Measurements from ENCODE around the gene PRDM16.

PRDM16 gene

GRCh38 chr1:3173381-3173980, 104.5 kb downstream of the PRDM16 start:
- ATAC-seq (ENCODE audit: insufficient read depth, low read depth) (no peak), DNase-seq (no peak)
- H3K27me3 ChIP-seq (ENCODE audit: insufficient read depth, low read length, poor library complexity): no peaks in the 10 kb centered on the region
- no peaks in the 10 kb centered on the region for H4K20me1 ChIP-seq (ENCODE audit: insufficient read depth, low read length)
- H3K4me3 ChIP-seq (ENCODE audit: low read depth in 1 of 2, low read length in 2 of 2): no peak overlapping the region
- no peak overlapping the region for H3K4me2 ChIP-seq (ENCODE audit: insufficient read depth, low read length)
- no peaks in the 10 kb centered on the region for H3K36me3 ChIP-seq (ENCODE audit: insufficient read depth, low read length)
- no peaks in the 10 kb centered on the region for H3K4me1 ChIP-seq (ENCODE audit: insufficient read depth, low read length)
- no peak overlapping the region for H3K27ac ChIP-seq (ENCODE audit: low read length)
- no peak overlapping the region for H3K9ac ChIP-seq (ENCODE audit: low read depth, low read length)
- no peak overlapping the region for H2AFZ ChIP-seq (ENCODE audit: low read depth, low read length)
- TF ChIP-seq CTCF (IDR thresholded peaks at IDR 0.05; ENCODE audit: borderline replicate concordance, extremely low read depth, low read length, poor library complexity, severe bottlenecking) (no peak), EZH2 (IDR thresholded peaks at IDR 0.05; ENCODE audit: borderline replicate concordance, low read depth, low read length, severe bottlenecking) (no peak)
- H3K9me3 ChIP-seq (ENCODE audit: insufficient read depth, low read length, severe bottlenecking): no peaks in the 10 kb centered on the region
- H3K79me2 ChIP-seq (ENCODE audit: insufficient read depth, low read length): no peaks in the 10 kb centered on the region

GRCh38 chr1:3174487-3175247, 105.7 kb downstream of the PRDM16 start:
- Histone ChIP-seq H3K9ac (ENCODE audit: low read depth, low read length) (no peak overlapping the region), H3K79me2 (ENCODE audit: insufficient read depth, low read length) (no peaks in the 10 kb centered on the region), H4K20me1 (ENCODE audit: insufficient read depth, low read length) (no peaks in the 10 kb centered on the region; the same call in 1 of the 2 replicates), H3K4me3 (ENCODE audit: low read depth in 1 of 2, low read length in 2 of 2) (no peak overlapping the region), H3K4me2 (ENCODE audit: insufficient read depth, low read length) (no peak overlapping the region), H3K27ac (ENCODE audit: low read length) (no peak overlapping the region), H3K4me1 (ENCODE audit: insufficient read depth, low read length) (no peaks in the 10 kb centered on the region), H3K27me3 (ENCODE audit: insufficient read depth, low read length, poor library complexity) (no peaks in the 10 kb centered on the region), H3K36me3 (ENCODE audit: insufficient read depth, low read length) (no peaks in the 10 kb centered on the region), H2AFZ (ENCODE audit: low read depth, low read length) (no peak overlapping the region), H3K9me3 (ENCODE audit: insufficient read depth, low read length, severe bottlenecking) (no peaks in the 10 kb centered on the region)
- DNase-seq (no peak), ATAC-seq (ENCODE audit: insufficient read depth, low read depth) (no peak)
- no peak for TF ChIP-seq EZH2 (IDR thresholded peaks at IDR 0.05; ENCODE audit: borderline replicate concordance, low read depth, low read length, severe bottlenecking)
- TF ChIP-seq CTCF (IDR thresholded peaks at IDR 0.05; ENCODE audit: borderline replicate concordance, extremely low read depth, low read length, poor library complexity, severe bottlenecking): no peak

- no peak overlapping the region for H2AFZ ChIP-seq (ENCODE audit: low read depth, low read length)
- TF ChIP-seq CTCF (IDR thresholded peaks at IDR 0.05; ENCODE audit: borderline replicate concordance, extremely low read depth, low read length, poor library complexity, severe bottlenecking): no peak
- no peak for TF ChIP-seq EZH2 (IDR thresholded peaks at IDR 0.05; ENCODE audit: borderline replicate concordance, low read depth, low read length, severe bottlenecking)
- no peaks in the 10 kb centered on the region for H3K4me1 ChIP-seq (ENCODE audit: insufficient read depth, low read length)
- no peaks in the 10 kb centered on the region for H3K79me2 ChIP-seq (ENCODE audit: insufficient read depth, low read length)
- H3K4me2 ChIP-seq (ENCODE audit: insufficient read depth, low read length): no peak overlapping the region
- H3K9me3 ChIP-seq (ENCODE audit: insufficient read depth, low read length, severe bottlenecking): no peaks in the 10 kb centered on the region
- no peak overlapping the region for H3K27ac ChIP-seq (ENCODE audit: low read length)
- H3K9ac ChIP-seq (ENCODE audit: low read depth, low read length): no peak overlapping the region
- H3K36me3 ChIP-seq (ENCODE audit: insufficient read depth, low read length): no peaks in the 10 kb centered on the region
- H3K4me3 ChIP-seq (ENCODE audit: low read depth in 1 of 2, low read length in 2 of 2): no peak overlapping the region
- H3K27me3 ChIP-seq (ENCODE audit: insufficient read depth, low read length, poor library complexity): no peaks in the 10 kb centered on the region
- no peak for DNase-seq
- ATAC-seq (ENCODE audit: insufficient read depth, low read depth): no peak
- no peaks in the 10 kb centered on the region; the same call in 1 of the 2 replicates for H4K20me1 ChIP-seq (ENCODE audit: insufficient read depth, low read length)
Measured at GRCh38 chr1:3175486-3175885, 106.5 kb downstream of the PRDM16 start.
